Dedifferentiated amniotic fluid mesenchymal stem cell (primary cell): ENCODE measurements around the gene CNN1.
"Not testable (repeated sequence)": the region's sequence is repeated elsewhere in the genome, so short reads cannot be mapped to it uniquely, and the experiment has no call there.

ENCODE experiments used
- DNase-seq: peaks from one replicate; pipeline ENCODE4 v3.0.0-alpha.2; 2016; ENCODE audit errors: extremely low spot score

Gene CNN1

DNA sequence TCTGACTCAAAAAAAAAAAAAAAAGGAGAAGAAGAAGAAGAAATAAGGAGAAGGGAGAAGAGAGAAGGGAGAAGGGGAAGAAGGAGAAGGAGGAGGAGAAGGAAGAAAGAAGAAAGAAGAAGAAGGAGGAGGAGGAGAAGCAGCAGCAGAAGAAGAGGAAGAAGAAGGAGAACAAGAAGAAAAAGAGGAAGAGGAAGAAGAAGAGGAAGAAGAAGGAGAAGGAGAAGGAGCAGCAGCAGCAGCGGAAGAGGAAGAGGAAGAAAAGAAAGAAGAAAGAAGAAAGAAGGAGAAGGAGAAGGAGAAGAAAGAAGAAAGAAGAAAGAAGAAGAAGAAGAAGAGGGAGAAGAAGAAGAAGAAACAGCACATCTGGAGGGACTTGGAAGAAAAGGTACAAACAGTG is 4.1 kb upstream of the CNN1 start:
- no peak for DNase-seq

DNA sequence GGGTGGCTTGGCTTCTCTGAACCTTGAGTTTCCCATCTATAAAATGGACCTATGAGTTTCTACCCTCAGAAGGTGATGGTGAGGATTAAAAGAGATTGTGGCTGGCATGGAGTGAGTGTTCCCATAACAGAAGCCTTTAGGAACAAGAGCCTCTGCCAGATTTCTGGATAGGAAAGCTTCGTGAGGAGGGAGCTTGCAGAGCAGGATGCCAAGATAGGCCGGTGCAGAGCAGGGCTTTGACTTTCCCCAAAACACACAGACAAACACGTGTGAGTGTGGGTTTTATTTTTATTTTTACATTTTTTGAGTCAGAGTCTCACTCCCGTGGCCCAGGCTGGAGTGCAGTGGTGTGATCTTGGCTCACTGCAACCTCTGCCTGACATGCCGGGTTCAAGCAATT is 3.7 kb upstream of the CNN1 start:
- DNase-seq: no peak

DNA sequence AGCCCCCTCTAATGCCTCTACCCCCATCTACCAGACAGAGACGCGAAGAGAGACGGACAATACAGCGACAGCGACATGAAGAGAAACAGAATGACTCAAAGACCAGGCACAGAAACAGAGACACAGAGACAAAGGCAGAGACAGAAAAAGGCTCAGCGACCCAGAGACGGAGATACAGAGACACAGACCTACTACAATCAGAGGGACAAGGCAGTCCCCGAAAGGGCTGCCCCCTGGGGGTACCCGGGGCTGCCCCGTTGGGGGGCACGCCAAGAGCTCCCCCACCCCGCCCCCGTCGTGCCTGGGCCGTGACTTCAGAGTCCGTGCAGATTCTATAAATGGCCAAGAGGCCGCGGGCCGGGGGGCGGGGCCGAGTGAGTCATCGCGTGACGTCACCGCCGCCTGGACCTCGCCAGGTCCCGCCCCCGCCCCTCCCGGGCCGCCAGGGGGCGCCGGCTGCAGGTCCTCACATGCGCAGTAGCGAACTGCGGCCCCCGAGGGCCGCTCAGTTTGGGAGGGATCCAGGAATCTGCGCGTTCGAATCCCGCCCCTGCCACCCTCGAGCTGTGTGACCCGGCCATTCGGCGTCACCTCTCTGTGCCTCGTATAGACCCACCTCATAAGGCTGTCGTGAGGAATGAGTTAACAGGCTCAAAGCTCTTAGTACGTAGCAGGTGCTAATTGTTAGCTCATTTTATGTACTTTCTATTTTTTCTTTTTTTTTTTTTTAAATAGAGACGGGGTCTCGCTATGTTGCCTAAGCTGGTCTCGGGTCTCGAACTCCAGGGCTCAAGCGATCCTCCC is 2.7 kb upstream of the CNN1 start:
- DNase-seq: peak; percentile 76

DNA sequence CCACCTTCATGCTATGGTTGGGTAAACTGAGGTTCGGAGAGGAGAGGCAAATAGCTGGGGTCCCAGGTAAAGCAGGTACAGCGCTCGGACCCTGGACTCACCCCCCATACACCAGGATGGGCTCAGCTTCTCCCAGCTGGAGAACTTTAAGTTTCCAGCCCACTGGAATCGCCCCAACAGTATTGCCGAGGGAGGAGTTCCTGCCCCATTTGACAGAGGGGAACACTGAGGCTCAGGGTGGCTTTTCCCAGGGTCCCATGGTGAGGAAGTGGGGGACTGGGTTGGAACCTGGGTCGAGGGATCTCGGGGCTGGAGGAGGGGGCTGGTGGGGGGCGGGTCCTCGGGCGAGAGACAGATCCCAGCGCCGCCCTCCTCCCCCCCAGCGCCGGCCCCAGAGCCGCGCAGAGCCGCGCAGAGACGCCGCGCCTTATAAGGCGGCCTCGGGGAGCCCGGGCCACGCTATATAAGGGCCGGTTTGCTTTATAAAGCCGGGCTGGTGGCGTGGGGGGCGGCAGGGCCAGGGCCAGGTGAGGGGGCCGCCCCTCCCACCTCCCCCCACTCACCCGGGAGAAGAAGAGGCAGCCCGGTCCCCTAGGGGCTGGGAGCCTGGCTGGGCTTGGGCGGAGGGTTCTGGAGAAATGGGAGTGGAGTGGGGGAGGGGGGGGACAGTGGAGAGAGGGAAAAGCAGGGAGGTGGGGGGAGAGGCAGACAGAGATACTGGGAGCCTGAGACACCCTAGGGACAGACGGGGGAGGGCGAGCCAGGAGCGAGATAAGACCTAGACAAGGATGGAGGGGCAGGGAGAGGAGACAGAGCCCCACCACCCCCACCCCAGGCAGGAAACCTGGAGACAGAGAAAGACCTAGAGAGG is 1.1 kb downstream of the CNN1 start:
- DNase-seq: no peak

DNA sequence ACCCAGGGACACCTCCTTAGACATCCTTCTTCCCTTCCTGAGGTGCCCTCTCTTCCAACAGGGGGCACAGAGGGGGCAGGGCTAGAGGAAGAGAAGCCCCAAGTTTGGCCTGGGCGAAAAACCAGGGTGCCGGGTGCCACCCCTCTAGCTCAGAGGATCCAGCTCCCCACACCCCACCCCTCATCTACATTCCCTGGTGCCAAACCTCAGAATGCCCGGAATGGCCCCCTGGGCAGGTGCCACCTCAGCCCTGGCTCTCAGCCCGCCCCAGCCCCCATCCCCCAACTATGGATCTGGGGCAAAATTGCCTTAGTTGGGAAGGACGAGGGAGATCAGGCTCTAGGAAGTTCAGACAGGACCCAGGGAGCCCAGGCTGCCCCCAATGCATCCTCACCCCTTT is 2.0 kb downstream of the CNN1 start:
- no peak for DNase-seq

DNA sequence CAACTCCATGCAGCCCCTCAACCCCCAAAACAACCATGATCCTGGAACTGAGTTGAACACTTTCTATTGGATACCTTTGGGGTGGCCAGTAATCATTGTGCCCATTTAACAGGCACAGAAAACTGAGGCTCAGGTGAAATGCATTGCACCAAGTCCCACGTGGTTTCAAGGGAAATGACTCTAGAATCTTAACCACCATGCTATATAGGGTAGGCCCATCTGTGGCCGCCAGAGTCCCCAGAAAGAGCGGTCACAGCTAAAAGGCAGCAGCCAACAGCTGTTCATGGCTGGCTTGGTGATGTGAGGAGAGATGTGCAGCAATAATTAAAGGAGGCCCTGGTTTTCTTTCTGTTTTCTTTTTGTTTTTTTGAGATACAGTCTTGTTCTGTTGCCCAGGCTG is 2.6 kb downstream of the CNN1 start:
- DNase-seq: no peak

DNA sequence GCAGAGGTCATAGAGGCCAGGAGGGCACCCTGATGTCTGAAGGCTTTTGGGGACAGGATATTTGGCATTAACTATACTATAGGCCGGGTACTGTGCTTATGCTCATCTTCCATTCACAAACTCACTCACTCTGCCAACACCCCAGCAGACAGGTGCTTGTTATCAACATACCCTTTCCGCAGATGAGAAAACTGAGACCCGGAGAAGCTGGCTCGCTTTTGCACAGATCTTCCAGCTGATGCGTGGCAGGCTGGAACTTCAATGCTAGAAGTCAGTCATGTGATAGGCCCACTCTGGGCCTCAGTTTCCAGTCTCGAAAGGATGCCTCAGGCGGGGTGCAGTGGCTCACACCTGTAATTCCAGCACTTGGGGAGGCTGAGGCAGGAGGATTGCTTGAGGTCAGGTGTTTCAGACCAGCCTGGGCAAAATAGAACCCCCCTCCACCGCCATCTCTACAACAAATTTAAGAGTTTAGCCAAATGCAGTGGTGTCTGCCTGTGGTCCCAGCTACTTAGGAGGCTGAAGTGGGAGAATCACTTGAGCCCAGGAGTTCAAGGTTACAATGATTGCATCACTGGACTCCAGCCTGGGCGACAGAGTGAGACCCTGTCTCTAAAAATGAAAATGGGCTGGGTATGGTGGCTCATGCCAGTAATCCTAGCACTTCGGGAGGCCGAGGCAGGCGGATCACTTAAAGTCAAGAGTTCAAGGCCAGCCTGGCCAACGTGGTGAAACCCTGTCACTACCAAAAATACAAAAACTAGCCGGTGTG is 9.5 kb downstream of the CNN1 start:
- DNase-seq: no peak

DNA sequence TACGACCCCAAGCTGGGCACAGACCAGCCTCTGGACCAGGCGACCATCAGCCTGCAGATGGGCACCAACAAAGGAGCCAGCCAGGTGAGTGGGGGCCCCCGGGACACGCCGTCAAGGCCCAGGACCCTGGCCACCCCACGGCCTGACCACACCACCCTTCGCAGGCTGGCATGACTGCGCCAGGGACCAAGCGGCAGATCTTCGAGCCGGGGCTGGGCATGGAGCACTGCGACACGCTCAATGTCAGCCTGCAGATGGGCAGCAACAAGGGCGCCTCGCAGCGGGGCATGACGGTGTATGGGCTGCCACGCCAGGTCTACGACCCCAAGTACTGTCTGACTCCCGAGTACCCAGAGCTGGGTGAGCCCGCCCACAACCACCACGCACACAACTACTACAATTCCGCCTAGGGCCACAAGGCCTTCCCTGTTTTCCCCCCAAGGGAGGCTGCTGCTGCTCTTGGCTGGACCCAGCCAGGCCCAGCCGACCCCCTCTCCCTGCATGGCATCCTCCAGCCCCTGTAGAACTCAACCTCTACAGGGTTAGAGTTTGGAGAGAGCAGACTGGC is 10.8 kb downstream of the CNN1 start:
- no peak for DNase-seq

DNA sequence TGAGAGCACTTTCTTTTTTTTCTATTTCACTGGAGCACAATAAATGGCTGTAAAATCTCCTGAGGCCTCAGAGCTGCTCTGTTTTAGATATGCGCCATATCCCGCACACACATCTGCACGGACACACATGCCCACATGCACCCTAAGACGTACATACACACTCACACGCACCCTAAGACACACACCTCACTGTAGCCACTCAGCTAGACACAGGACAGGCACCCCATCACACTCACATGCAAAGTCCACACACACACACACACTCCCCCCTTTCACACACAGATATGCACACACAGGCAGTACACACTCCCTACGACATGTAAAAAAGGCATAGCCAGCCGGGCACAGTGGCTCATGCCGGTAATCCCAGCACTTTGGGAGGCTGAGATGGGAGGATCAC is 11.6 kb downstream of the CNN1 start:
- DNase-seq: no peak

DNA sequence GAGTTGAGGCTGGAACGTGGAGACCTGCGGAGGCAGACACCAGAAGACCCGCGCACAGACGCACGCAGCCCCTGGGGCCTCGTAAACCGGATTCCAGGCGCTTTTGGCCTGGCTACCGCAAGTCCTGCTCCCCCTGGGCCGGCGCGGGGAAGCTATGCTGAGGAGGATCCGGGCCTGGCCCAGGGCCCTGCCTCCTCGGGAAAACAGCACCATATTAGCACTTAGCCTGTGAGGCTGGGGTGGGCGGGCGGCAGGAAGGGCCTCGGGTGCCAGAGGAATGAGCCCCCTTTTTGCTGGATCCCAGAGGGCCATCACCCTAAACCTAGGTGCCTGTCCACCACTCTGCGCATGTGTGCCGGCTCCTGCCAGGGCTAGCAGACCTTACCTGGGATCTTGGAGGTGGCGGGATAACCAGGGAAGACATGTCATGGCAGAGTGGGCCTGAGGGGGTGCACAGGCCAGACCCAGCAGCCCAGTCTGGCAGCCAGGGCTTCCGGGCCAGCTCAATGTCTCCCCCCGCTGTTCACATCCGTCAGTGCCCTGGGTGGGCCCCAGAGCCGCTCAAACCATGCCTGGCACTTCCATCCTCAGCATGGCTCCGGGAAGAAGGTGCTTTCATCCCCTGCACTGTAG is 13.1 kb downstream of the CNN1 start:
- DNase-seq: no peak

DNA sequence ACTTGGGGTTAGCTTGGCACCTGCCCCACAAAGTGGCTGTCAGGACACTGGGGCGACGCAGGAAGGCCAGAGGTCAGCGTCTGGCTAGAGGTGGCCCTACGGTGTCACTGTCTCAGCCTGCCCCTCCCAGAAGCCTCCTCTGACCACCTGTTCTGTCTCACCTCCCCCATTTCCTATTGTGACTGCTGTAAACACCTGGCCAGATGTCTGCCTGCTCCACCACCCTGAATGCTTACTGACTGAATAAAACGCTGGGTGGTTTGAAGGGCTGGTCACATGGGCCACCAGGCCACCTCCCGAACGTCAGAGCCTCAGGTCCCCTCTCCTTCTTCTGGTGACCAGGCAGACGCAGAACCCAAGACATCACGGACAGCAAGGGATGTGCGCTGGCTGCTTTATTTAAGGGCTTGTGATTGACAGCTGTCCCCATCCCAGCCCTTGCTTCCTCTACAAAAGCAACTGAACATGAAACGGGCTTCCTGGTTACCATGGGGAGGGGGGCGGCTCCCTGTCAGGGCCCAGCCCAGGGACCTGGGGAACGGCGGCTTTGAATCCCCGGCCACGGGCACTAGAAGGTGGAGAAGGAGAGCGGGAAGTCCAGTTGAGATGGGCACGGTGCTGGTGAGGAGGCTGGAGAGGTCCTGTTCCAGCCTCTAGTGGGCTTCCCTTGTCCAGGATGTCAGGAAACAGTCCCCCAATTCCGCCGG is 14.2 kb downstream of the CNN1 start:
- DNase-seq: no peak

DNA sequence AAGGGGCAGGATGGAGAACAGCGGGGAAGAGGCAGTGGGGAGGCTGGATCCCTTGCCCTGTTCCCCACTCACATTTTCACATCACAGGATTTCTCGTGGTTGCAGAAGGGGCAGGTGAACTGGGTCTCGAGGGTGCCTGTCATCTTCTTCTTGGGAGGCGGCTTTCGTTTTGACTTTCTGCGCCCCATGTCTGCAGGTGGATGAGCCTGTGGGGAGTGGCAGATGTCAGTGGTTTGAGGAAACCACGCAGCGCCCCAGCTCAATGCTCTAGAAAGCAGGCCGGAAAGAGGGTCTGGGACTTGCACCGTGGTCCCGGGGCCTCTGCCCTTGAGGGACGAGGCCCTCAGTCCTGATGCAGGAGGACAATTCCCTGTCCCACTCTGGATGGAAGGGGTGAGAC is 15.5 kb downstream of the CNN1 start:
- DNase-seq: no peak

DNA sequence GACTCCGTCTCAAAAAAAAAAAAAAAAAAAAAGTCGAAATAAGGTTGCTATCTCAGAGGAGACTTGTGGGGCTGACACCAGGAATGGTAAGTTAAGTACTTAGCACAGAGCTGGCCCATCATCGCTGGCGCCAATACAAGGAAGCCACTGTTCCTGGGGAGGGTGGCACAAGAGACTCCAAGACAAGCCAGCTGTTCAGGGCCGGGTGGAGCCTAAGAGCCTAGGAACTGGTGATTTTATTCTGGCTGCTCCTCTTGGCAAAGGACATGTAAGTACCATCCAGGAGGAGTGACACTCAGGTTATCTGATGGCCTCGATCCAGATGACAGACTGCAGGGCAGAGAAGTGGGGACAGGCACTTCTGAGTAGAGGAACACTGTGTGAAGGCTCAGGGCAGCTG is 16.6 kb downstream of the CNN1 start:
- DNase-seq: no peak

DNA sequence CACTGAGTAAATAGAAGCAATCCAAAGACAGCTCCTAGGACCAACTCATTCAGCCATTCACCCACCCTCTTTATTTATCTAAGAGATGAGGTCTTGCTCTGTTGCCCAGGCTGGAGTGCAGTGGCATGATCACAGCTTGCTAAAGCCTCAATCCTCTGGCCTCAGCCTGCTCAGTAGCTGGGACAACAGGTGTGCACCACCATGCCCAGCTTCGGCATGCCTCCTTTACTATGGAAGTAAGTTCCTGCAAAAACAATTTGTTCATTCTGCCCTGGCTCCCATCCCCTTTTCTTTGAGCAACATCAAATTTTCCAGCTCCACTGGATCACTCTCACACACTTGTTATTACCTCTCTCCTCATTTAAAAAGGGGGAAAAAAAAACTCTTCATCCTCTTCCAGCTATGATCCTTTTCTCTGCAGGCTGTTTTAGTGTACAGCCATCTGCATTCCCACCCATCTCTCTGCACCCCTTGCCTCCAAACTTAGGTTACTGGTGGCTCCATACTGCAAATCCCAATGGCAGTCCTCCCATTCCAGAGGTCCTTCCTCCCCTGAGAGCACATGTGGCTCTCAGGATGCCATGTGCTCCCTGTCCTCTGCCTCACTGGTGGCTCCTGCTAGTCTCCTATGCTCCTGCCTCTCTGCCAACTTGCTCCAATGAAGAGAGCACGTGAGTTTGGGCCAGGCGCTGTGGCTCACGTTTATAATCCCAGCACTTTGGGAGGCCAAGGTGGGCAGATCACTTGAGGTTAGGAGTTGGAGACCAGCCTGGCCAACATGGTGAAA is 18.2 kb downstream of the CNN1 start:
- no peak for DNase-seq

DNA sequence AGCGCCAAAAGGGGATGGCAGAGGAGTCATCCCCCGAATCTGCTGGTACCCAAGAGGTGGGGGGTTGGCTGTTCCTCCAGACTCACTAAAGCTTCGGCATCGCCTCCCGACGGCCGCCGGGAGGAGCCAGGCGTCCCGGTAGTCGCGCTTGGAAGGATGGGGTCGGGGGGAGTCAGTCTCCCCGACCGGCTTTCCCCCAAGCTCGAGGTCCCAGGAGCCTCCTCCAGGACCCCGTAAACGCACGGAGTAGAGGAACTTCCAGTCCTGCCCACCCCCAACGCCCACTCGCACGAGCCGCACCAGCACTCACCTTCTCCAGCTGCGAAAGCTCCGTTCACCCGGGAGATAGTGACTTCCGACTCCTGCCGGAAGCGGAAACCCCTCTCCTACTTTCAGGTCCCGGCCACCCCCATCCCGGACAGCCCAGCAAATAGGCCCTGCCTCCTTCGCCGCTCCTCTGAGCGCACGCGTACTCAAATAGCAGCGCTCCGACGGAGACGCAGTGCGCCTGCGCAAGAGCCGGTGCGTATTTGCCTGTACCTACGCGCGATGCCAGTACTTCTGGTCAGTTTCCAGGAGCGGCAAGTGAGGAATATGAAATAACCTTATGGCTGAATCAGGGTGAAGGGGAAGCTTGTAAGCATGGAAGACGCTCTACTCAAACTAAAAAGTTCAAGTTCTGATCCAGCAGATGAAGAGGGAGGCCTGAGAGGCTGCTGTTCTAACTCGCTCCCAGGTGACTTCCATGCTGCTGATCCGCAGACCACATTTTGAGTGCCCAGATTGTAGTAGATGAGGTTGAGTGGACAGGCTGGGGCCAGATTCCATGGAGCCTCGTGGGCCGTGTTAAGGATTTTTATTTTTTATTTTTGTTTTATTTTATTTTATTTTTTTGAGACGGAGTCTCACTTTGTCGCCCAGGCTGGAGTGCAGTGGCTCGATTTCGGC is 20.5 kb downstream of the CNN1 start, which contains the start of gene ELOF1:
TSS of gene ELOF1 (minus strand) at position 350 of the 948 bp plus-strand sequence. CDS start 4,883 bp downstream, outside the sequence.
- peak; percentile 99 for DNase-seq

DNA sequence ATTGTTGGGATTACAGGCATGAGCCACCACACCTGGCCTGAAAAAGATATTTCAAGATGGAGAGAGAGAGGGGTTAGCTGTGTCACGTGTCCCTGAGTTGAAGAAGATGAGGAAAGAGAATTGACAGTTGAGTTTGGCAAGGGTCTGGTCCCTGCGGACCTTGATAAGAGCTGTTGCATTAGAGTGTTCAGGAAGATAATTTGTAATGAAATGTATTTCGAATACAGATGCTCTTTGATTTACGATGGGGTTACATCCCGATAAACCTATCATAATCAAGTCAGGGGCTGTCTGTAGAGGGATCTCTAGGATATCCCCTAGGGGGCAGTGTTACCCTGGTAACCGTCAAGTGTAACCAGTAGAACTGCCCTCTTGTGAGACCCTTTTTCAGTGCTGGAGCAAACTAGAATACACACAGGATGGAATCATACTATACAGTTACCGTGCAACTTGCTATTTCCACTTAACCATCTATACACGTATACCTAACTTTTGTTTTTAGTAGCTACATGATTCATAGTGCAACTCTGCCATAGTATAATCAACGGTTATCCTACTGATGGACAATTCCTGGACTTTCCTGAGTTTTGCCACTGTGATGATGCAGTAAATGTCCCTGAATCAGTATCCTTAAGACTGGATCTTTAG is 21.9 kb downstream of the CNN1 start:
- peak; percentile 43 for DNase-seq

DNA sequence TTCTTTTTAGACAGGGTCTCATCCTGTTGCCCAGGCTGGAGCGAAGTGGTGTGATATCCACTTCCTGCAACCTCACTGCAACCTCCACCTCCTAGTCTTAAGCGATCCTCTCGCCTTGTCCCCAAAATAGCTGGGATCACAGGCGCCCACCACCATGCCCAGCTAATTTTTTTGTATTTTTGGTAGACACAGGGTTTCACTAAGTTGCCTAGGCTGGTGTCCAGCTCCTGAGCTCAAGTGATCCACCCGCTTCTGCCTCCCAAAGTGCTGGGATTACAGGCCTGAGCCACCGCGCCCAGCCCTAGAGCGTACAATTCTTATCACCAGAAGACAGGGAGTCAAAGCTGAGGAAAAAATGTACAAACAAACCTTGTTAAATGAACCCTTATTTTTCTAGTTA is 24.9 kb downstream of the CNN1 start:
- no peak for DNase-seq

DNA sequence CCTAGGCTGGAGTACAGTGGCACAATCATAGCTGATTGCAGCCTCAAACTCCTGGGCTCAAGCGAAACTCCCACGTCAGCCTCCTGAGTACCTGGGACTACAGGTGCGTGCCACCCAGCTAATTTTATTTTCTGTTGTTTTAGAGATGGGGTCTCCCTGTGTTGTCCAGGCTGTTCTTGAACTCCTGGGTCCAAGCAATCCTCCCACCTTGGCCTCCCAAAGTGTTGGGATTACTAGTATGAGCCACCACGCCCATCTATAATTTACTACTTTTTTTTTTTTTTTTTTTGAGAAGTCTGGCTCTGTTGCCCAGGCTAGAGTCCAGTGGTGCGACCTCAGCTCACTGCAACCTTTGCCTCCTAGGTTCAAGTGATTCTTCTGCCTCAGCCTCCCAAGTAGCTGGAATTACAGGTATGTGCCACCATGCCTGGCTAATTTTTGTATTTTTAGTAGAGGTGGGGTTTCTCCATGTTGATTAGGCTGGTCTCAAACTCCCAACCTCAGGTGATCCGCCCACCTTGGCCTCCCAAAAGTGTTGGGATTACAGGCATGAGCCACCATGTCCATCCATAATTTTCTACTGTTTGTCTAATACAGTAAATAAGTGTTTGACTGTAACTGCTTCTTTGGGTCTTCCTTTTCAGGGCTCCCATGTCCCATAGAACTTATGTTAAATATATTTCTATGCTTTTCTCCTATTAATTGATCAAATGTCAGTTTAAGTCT is 25.6 kb downstream of the CNN1 start:
- not testable (repeated sequence) for DNase-seq
